ENCODE measurements around the gene CX3CL1.
"Not testable (repeated sequence)": the region's sequence is repeated elsewhere in the genome, so short reads cannot be mapped to it uniquely, and the experiment has no call there.

Gene CX3CL1

DNA sequence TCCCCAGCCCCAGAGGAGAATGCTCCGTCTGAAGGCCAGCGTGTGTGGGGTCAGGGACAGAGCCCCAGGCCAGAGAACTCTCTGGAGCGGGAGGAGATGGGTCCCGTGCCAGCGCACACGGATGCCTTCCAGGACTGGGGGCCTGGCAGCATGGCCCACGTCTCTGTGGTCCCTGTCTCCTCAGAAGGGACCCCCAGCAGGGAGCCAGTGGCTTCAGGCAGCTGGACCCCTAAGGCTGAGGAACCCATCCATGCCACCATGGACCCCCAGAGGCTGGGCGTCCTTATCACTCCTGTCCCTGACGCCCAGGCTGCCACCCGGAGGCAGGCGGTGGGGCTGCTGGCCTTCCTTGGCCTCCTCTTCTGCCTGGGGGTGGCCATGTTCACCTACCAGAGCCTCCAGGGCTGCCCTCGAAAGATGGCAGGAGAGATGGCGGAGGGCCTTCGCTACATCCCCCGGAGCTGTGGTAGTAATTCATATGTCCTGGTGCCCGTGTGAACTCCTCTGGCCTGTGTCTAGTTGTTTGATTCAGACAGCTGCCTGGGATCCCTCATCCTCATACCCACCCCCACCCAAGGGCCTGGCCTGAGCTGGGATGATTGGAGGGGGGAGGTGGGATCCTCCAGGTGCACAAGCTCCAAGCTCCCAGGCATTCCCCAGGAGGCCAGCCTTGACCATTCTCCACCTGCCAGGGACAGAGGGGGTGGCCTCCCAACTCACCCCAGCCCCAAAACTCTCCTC lies 10.4 kb downstream of the CX3CL1 start:
- no peak for DNase-seq (ENCODE audit: low read depth, low spot score)

DNA sequence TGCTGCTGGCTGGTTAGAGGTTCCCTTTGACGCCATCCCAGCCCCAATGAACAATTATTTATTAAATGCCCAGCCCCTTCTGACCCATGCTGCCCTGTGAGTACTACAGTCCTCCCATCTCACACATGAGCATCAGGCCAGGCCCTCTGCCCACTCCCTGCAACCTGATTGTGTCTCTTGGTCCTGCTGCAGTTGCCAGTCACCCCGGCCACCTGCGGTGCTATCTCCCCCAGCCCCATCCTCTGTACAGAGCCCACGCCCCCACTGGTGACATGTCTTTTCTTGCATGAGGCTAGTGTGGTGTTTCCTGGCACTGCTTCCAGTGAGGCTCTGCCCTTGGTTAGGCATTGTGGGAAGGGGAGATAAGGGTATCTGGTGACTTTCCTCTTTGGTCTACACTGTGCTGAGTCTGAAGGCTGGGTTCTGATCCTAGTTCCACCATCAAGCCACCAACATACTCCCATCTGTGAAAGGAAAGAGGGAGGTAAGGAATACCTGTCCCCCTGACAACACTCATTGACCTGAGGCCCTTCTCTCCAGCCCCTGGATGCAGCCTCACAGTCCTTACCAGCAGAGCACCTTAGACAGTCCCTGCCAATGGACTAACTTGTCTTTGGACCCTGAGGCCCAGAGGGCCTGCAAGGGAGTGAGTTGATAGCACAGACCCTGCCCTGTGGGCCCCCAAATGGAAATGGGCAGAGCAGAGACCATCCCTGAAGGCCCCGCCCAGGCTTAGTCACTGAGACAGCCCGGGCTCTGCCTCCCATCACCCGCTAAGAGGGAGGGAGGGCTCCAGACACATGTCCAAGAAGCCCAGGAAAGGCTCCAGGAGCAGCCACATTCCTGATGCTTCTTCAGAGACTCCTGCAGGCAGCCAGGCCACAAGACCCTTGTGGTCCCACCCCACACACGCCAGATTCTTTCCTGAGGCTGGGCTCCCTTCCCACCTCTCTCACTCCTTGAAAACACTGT lies 11.3 kb downstream of the CX3CL1 start:
- peak; percentile 65 for DNase-seq (ENCODE audit: low read depth, low spot score)

DNA sequence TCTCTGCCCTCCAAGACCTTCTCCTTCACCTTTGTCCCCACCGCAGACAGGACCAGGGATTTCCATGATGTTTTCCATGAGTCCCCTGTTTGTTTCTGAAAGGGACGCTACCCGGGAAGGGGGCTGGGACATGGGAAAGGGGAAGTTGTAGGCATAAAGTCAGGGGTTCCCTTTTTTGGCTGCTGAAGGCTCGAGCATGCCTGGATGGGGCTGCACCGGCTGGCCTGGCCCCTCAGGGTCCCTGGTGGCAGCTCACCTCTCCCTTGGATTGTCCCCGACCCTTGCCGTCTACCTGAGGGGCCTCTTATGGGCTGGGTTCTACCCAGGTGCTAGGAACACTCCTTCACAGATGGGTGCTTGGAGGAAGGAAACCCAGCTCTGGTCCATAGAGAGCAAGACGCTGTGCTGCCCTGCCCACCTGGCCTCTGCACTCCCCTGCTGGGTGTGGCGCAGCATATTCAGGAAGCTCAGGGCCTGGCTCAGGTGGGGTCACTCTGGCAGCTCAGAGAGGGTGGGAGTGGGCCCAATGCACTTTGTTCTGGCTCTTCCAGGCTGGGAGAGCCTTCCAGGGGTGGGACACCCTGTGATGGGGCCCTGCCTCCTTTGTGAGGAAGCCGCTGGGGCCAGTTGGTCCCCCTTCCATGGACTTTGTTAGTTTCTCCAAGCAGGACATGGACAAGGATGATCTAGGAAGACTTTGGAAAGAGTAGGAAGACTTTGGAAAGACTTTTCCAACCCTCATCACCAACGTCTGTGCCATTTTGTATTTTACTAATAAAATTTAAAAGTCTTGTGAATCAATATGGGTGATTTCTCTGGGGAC lies 12.2 kb downstream of the CX3CL1 start:
- no peak for DNase-seq (ENCODE audit: low read depth, low spot score)

DNA sequence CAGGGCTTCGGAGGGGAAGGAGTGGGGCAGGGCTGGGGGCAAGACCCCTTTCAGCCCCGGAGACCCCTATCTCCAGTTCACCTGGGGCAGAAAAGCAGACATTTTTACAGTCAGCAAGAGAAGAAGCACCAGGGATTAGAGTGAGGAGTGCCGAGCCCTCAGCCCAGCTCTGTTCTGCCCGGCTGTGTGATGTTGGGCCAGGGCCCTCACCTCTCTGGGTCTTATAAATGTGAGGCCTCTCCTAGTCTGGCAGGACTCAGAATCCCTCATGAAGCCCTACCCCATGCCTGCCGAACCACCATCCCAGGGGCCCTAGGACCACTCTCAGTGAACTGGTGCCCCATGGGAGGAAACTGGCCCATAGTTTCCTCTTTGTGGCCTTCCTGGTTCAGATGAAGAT lies 12.8 kb downstream of the CX3CL1 start:
- DNase-seq (ENCODE audit: low read depth, low spot score) = no peak

DNA sequence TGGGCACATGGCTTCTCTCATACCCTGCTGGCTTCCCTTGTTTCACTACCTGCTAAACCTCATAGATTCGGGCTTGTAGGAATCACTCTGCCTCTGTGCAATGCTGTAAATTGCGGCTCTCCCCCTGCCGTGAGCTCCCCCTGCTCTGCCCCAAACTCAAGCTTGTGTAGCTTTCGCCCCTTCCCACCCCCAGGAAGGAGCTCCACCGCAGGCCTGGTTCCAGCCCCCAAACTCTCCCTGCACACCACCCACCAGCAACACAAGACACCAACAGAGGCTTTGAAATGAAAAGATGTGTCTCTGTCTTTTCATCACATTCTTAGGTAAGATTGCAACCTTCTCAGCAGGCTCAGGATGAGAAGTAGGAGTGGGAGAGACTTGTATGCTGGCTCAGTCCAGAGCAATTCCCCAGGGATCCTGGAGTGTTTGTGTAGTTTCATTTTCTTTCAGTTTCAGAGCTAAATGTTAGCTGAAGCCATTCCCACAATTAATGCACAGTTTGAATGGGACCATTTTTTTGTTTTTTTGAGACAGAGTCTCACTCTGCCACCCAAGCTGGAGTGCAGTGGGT lies 14.2 kb downstream of the CX3CL1 start:
- no peak for DNase-seq (ENCODE audit: low read depth, low spot score)

DNA sequence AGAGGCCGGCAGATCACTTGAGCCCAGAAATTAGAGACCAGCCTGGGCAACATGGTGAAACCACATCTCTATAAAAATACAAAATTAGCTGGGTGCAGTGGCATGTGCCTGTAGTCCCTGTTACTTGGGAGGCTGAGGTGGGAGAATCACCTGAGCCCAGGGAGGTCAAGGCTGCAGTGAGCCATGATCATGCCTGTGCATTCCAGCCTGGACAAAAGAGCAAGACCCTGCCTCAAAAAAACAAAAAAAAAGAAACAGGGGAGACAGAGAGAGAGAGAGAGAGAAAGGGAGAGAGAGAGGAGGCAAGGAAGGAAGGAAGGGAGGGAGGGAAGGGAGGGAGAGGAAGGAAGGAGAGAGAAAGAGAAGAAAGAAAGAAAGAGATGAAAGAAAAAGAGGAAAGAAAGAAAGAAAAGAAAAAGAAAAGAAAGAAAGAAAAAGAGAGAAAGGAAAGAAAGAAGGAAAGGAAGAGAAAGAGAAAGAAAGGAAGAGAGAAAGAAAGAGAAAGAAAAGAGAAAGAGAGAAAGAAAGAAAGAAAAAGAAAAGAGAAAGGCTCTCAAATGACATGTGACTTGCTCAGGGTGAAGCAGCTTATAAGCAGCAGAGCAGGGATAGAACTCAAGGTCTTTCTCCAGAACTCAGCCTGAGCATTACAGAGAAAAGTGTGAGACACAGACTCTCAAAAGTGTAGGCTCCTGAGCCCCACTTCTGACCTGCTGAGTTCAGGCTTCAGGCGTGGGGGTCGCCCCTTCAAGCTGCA lies 15.5 kb downstream of the CX3CL1 start:
- DNase-seq (ENCODE audit: low read depth, low spot score) = no peak

DNA sequence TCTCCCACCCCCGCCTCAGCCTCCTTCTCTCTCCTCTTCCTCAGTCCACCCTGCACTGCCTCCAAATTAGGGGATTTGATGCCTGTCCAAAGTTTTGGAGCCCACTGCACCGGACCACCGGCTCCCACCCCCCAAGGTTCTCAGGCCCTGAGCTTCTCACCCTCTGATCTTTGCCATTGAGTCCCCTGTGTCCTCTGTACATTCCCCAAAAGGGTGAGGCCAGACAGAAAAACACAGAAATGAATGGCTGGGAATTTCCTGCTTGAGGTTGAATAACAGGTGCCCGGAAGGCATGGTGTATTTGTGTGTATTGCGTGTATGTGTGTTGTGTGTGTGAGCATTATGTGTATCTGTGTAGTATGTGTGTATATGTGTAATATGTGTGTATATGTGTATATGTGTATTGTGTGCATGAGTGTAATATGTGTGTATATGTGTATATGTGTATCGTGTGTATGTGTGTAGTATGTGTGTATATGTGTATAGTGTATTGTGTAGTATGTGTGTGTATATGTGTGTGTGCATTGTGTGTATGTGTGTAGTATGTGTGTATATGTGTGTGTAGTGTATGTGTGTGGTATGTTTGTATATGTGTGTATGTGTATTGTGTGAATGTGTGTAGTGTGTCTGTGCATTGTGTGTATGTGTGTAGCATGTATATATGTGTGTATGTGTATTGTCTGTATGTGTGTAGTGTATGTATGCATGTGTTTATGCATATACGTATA lies 16.2 kb downstream of the CX3CL1 start:
- no peak for DNase-seq (ENCODE audit: low read depth, low spot score)

DNA sequence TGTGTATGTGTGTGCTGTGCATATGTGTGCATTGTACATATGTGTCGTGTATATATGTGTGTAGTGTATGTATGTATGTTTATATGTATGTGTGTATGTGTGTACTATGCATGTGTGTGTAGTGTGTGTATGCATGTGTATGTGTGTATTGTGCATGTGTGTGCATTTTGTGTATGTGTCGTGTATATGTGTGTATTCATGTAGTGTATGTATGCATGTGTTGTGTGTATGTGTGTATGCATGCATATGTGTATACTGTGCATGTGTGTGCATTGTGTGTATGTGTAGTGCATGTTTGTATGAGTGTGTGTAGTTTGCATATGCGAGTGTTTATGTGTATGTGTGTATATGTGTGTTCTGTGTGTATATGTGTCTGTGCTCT lies 16.8 kb downstream of the CX3CL1 start:
- DNase-seq (ENCODE audit: low read depth, low spot score) = no peak

DNA sequence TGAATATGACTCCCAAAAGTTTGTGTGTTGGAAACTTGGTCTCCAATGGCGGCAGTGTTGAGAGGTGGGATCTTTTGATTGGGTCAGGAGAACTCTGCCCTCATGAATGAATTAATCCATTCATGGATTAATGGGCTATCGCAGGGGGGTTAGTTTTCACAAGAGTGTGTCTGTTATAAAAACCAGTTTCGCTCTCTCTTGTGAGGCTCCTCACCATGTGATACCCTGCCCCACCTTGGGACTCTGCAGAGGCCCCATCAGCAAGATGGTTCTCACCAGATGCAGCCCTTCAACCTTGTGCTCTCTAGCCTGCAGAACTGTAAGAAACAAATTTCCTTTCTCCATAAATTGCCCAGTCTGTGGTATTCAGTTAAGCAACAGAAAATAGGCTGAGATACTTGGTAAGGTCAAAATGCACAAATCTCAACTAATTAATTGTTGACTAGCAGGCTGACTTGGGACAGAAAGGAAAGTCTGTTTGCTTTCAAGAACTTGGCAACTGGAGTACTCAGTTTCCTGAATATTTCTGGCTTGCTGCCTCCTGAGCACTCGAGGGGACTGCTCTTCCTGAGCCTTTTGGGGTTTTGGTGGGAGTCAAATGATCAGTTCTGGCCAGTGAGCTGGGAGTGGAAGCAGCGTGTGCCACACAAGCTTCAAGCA lies 18.5 kb downstream of the CX3CL1 start:
- no peak for DNase-seq (ENCODE audit: low read depth, low spot score)

DNA sequence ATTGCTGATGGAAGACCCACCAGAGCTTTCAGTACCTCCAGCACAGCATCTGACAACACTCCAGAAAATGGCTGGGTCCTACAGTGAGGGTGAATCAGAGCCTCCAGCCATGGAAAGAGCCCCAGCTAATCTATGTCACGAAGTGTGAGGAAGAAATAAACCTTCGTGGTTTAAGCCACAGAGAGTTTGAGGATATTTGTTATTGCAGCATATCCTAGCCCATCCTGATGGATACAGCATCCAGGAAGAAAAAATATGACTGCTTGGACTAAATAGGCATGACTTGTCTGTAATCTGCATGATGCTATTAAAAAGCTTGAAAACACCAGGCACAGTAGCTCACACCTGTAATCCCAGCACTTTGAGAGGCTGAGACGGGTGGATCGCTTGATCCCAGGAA lies 19.0 kb downstream of the CX3CL1 start:
- no peak for DNase-seq (ENCODE audit: low read depth, low spot score)

DNA sequence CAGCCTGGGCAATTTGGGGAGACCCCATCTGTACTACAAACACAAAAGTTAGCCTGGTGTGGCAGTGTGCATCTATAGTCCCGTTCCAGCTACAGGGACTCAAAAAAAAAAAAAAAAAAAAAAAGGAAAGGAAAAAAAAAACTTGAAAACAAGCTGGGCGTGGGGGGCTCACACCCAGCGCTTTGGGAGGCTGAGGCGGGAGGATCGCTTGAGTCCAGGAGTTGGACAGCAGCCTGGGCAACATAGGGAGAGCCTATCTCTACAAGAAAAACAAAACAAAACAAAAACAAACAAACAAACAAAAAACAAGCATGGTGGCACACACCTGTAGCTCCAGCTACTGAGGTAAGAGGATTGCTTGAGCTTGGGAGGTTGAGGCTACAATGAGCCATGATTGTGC lies 19.4 kb downstream of the CX3CL1 start:
- DNase-seq (ENCODE audit: low read depth, low spot score) = no peak

DNA sequence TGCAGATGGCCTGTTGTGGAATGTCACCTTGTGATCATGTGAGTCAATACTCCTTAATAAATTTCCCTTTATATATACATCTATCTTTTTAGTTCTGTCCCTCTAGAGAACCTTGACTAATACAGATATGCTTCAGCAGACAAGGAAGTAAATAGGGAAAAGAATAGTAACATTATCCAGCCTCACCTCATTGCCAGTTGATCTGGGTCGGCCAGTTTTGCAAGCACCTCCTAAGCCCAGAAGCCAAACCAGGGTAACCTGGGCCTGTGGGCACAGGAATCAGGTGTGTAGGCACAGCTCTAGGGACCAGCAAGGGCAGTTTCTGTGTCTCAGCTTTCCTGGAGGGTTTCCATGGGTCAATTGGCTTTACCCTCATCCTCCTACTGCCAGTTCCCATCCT lies 20.4 kb downstream of the CX3CL1 start:
- DNase-seq (ENCODE audit: low read depth, low spot score) = no peak

DNA sequence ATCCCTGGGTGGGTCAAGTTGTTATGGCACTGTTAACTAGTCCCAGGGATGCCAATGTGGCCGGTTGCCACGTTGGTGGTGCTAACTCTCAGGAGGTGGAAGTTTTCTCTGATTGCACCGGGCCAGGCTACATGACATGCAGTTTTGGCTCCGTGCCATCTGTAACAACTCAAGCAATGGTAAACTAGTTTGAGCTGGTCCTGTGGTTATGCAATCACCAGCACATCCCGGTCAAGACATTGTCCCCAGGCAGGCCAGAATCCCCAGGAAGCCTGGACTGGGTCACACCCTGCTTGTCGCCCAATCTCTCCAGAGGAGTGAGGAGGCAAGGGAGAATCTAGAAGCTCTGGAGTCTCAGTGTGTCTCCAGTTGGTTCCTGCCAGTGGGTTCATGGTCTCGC lies 22.2 kb downstream of the CX3CL1 start:
- peak; percentile 31 for DNase-seq (ENCODE audit: low read depth, low spot score)

DNA sequence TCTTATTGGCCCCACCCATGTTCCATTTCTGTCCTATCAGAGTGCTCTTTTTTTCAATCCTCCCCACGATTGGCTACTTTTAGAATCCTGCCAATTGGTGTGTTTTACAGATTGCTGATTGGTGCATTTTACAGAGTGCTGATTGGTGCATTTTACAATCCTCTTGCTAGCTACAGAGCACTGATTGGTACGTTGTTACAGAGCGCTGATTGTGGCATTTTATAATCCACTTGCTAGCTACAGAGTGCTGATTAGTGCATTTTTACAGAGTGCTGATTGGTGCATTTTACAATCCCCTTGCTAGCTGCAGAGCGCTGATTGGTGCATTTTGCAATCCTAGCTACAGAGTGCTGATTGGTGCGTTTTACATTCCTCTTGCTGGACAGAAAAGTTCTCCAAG lies 22.7 kb downstream of the CX3CL1 start:
- no peak for DNase-seq (ENCODE audit: low read depth, low spot score)

DNA sequence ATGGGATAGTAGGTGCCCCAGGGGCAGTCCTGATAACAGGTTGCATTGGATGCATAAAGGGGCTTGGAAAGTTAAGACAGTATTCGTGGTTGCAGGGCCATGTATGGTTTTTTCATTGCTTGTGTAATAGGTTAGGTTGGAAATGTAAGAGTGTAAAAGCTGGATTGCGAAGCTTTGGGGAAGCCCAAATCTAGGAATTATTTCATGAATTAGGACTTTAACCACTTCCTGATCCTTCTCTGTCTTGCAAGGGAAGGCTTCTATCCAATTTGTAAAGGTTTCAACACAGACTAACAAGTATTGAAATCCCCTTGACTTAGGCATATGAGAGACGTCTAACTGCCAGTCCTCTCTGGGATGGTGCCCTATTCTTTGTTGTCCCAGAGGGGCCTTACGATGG lies 24.5 kb downstream of the CX3CL1 start:
- DNase-seq (ENCODE audit: low read depth, low spot score) = no peak

DNA sequence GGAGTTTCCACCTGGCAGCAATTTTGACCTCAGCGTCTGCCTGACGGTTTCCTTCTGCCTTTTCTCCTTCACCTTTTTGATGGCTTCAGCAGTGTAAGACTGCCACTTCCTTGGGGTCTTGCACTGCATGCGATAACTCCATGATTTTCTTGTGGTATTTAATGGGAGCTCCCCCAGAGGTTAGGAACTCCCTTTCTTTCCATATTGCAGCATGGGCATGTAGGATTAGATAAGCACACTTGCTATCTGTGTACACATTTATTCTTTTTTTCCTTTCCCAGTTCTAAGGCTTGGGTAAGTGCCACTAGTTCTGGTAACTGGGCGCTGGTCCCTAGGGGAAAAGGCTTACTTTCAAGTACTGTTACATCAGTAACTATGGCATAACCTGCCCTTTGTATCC lies 25.2 kb downstream of the CX3CL1 start:
- DNase-seq (ENCODE audit: low read depth, low spot score) = not testable (repeated sequence)

DNA sequence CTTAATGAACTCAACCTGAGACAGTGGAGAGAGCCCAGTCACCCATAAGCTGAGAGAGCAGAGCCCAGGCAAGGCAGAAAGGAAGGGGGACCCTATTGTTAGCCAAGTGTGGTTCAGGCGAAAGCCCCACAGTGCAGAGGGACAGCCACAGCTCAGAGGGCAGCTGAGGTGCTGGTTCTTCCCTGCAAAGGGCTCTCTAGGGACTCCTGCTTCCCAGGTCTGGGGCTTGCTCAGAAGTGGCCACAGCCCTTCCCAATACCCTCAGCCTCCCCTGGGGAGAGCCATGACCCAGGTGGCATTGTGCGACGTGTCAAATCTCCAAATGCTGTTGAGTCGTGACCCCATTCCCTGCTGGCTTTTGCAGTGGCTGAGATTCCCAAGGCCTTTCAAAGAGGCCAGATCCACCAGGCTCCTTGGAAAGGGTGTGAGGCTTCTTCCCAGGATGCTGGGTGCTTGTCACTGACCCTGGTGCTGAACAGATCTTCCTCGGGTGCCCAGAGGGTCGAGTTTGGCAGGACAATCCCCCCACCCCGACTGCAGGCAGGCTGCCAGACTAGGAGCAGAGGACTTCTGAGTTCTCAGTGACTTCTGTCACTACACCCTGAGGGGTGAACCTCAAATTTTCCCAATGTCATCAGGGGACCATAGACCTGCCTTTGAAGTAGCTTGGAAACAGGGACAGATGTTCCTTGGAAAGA lies 29.8 kb downstream of the CX3CL1 start:
- DNase-seq (ENCODE audit: low read depth, low spot score) = no peak

DNA sequence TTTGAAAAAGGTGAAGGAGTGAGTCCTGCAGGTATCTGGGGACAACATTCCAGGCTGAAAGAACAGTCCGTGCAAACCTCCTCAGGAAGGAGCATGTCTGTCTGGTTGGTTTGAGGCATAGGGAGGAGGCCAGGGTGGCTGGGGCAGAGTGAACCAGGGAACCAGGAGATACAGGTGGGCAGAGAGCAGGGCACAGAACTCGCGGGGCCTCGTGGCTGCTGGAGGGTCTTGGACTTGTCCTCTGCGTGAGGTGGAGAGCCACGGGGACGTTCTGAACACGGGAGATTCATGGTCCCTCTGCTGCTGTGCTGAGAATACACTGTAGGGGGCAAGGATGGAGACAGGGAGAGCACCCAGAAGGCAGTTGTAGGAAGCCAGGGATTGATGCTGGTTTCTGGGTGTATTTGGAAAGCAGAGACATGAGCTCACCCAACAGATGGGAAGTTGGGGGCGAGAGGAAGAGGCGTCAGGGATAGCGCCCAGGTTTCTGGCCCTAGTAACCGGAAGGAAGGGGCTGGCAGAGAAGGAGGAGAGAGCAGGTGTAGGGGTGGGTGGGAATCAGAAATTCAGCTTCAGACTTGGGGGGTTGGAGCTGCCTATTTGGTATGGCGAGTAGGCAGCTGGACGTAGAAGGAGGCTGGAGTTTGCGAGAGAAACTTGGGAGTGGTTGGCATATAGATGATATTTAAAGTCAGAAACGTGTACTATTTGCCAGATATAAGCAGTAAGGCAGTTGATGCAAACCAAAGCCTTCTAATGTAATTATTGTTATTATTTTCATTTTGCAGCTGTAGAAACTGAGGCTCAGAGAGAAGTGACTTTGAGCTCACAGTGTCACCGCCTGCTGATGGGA lies 31.9 kb downstream of the CX3CL1 start, which contains the start of gene CCL17:
CCL17 (plus strand) TSS at position 803 of the 853 bp plus-strand sequence. CDS start 9,166 bp downstream, outside the sequence.
- no peak for DNase-seq (ENCODE audit: low read depth, low spot score)

Data from astrocyte of the hippocampus (primary cell).